NCI-H460 (cell line): Measurements from ENCODE around the gene CPED1. TPM values are rescaled to one million over a fixed set of nuclear protein-coding genes. Genes with fewer than 3 reads are reported as not detected.

Source experiments
- DNase-seq: peaks from one replicate; pipeline ENCODE4 v3.0.0-alpha.2; 2016; ENCODE audit warnings: low read depth; ENCODE audit errors: extremely low read depth
- small RNA-seq, 2 experiments: library from RNA; depleted of rRNA; stranded (forward); fragments of <200 nt; gene quantifications; one replicate each; pipeline ENCODE3, GENCODE V24; 2014
- total RNA-seq: library from RNA; depleted of rRNA; stranded (reverse); fragments of >200 nt; shearing (Covaris generic); gene quantifications from 2 replicates; pipeline ENCODE4 v1.2.3, GENCODE V29; 2014; rRNA removed

Gene CPED1
- total RNA-seq, 1 experiment from 2014 or later = 17.0 TPM

DNA sequence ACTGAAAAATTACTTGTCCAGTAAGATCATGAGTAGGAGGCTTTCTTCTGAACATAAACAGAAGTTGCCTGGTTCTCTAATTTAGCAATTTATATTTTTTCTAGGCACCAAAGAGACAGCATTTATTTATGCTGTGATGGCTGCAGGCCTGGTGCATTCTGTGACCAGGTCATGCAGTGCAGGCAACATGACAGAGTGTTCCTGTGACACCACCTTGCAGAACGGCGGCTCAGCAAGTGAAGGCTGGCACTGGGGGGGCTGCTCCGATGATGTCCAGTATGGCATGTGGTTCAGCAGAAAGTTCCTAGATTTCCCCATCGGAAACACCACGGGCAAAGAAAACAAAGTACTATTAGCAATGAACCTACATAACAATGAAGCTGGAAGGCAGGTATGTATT is 343.1 kb downstream of the CPED1 start:
- DNase-seq = no peak

DNA sequence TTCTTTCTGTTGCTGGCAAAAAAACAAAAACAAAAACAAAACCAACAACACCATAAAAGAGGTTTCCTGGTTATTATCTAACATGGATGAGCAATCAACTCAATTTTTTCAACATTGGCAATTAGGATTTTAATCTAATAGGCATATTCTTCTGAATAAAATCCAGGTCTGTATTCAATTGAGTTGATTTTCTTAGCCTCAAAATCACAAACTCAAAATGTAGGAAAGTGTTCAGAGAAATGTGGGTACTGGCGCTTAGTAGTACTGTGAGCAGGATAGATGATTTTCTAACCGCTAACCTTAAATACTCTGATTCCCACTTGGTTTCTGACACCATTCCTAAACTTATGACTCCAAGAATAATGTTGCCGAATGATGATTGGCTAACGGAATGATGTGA is 345.9 kb downstream of the CPED1 start:
- DNase-seq = no peak

DNA sequence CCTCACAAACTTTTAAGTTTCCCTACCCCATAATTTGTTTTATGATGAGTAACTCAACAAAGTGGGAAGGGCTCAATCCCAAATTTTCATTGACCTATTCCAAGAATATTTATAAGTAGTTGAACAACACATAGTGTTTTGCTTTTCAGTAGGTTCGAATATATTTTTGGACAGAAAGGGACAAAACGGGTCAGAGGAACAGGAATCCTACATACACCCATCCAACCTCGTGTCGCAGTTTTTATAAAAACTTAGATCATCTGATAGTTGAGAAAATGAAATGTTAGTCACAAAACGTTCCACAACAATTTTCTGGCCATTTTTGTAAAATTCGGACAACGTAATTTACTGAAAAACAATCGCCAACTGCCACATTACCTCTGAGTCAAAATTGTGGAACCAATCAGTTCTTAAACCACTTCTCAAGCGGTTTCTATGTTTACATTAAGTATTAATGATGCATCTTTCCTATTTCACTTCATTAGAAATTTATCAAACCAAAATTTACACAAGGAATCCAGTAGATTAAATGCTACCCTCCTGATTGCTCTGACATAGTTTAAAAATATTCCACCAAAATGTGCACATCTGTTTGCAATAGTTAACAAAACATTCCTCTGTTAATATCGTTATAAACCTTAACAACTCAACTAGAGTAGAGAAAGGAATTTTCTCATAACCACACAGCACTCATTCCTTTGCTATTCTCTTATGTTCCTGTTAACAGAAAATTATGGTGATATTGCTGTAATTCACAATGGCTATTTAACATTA is 346.6 kb downstream of the CPED1 start:
- DNase-seq = no peak

DNA sequence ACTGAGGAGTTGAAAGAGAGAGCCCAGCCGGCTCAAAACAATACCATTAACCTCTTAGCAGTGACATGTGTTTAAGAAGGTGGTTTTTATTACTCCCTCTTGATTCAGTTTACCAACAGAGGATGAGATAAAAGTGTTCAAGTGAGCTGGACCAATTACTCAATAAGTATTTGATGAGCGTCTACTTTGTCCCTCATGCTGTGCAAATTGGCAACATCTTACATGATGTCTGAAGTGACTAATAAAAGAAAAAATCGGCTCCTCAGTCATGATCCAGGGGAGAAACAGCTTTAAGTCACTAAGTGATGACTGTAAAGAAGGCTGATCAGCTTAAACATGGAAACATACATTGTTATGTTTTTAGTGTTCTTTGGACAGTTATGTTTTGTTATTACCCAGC is 348.1 kb downstream of the CPED1 start:
- no peak for DNase-seq

DNA sequence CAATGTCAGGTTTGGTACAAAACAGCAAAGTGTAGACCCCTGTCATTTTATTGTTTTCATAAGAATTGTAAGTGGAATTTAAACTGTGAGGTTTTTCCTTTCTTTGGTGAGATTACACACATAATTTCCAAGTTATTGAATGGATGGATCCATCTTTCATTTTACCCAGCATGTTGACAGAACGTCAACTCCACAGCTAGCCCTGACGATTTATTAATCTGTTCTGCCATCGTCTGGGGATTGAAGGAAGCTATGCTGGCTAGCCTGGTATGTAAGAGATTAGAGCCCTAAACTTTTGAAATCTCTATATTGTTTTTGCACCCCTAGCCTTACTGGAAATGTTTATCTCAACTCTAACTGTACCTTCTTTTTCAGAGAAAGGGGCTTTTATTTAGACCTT is 348.9 kb downstream of the CPED1 start:
- DNase-seq = peak; percentile 26

DNA sequence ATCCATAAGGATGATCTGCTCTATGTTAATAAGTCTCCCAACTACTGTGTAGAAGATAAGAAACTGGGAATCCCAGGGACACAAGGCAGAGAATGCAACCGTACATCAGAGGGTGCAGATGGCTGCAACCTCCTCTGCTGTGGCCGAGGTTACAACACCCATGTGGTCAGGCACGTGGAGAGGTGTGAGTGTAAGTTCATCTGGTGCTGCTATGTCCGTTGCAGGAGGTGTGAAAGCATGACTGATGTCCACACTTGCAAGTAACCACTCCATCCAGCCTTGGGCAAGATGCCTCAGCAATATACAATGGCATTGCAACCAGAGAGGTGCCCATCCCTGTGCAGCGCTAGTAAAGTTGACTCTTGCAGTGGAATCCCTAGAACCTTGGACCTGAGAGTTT is 350.6 kb downstream of the CPED1 start:
- no peak for DNase-seq

DNA sequence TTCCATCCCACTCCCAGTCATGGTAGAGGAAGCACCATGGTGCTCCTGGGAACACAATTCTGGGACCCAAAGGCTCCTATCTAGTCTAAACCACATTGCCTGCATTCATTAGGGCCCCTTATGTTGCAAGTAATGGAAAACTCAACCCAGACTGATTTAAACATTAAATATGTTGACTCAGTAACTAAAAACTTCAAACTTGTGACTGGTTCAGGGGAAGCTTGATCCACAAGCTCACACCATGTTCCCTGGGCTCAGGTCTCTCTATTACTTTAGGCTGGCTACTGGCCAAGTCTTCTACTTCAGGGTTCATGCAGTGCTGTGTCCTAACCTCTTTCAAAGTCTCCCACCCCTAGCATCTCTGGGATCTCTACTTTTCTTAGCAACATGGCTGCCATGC is 353.4 kb downstream of the CPED1 start:
- no peak for DNase-seq

DNA sequence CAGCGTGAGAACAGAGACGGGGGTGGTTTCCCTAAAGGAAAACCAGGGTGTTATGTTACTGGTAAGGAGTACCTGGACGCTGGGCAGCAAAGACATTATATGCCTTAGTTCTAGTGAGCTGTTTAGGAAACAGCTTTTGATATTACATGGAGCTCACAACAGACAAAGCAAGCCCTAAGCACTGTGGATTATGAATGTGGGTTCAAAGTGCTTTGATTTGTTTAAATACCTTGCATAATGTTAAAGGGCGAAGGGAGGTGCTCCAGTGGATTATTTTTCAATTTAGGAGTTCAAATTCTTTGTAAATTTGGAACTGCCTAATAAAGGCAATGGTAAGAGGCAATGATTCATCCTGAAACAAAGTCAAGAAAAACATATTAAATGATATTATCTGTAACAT is 354.1 kb downstream of the CPED1 start:
- no peak for DNase-seq

DNA sequence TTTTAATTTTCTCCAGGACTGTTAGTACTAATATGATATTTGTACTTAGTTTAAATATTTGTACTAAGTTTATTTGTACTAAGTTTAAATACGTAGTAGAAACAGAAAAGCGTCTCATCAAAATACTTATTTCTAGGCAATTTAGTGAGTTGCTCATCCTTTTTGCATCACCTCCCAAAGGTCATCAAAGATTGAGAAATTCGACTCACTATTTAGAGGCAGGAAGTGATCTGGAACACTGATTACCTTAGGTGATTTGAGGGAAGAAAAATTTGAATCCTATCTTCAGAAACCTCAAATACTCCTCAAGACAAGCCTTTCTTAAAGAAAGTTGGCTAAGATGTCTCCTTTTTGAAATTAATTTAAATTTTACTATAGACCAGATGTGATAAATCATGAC is 354.8 kb downstream of the CPED1 start:
- no peak for DNase-seq

DNA sequence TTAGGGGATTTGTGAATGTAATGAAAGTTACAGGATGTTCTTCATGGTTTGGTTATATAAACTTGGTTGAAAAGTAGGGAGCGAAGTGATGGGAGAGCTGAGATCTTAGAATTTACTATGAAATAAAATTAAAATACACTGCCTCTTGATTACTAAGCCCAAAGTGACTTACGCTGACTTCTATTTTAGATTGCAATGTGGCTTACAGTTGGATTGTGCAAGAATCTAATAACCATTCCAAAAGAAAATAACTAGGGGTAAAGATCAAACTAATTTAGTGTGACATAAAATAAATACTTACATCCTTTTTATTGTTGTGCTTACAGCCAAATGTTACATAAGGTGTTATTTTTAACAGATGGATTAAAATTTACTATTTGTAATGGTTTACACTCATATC is 355.6 kb downstream of the CPED1 start:
- DNase-seq = no peak

DNA sequence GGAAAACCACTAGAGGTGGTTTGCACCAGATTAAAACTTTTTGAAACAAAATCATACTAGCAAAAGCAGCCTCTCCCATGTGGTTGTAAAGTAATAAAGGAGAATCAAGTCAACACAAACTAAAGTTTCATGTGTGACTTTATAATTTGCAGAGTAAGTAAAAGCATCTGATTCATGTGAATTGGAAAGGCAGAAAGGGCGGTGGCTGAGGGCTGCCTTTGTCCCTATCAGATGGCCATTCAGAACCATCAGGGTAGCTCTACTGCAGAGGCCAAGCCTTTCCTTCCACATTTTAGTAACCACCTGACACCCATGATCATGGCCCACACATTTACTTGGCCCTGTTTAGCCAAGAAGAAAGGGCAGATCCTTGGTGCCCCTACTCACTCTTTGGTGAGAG is 356.0 kb downstream of the CPED1 start:
- no peak for DNase-seq

Small RNAs within 50 kb of the gene (small RNA-seq; reads per million reads assigned to genes)
- gene HMGN1P18 = 0 reads per million in 2 experiments
- gene RNA5SP240 = 0 reads per million in 2 experiments
- gene RNA5SP241 = 0.04 to 0.53 reads per million in 2 experiments
- gene RNU6-517P = 0 reads per million in 2 experiments

Other genes starting within 250 kb of the CPED1 start
- gene TSPAN12, start 130.6 kb upstream of the CPED1 start, total RNA-seq = 9.1 and 9.6 TPM in 2 replicates
- gene ING3, start 37.9 kb upstream of the CPED1 start, total RNA-seq = 13.9 and 17.4 TPM in 2 replicates